ENCODE data around the gene MIA3.

DNA sequence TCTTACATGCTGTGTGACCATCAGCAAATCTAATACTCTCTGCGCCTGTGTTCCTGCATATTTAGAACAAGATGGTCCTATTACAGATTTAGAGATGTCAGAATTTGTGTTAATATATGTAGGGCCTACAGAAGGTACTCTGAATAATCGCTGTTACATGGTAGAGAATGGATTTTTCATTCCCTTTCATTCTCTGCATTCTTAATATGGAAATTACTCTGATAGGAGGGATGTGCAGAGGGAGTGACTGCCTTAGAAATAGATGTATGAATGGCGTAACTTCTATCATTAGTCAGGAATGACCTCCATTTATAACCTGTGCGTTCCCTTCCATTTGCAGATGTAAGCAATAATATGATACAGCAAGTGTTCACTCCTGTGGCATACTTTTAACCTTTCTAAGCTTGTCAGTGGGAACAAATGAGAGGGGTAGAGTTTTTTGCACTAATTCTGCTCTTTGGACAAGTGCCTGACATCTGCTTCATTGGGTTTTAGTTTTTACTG lies 45.6 kb downstream of the MIA3 start:
- TF ChIP-seq, protein P1, sequence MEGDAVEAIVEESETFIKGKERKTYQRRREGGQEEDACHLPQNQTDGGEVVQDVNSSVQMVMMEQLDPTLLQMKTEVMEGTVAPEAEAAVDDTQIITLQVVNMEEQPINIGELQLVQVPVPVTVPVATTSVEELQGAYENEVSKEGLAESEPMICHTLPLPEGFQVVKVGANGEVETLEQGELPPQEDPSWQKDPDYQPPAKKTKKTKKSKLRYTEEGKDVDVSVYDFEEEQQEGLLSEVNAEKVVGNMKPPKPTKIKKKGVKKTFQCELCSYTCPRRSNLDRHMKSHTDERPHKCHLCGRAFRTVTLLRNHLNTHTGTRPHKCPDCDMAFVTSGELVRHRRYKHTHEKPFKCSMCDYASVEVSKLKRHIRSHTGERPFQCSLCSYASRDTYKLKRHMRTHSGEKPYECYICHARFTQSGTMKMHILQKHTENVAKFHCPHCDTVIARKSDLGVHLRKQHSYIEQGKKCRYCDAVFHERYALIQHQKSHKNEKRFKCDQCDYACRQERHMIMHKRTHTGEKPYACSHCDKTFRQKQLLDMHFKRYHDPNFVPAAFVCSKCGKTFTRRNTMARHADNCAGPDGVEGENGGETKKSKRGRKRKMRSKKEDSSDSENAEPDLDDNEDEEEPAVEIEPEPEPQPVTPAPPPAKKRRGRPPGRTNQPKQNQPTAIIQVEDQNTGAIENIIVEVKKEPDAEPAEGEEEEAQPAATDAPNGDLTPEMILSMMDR (conservative IDR thresholded peaks at IDR 0.05; ENCODE audit: low read depth, low read length): no peak
- TF ChIP-seq MAZ (IDR thresholded peaks at IDR 0.05; ENCODE audit: borderline replicate concordance, low read depth, low read length): no peak
- TF ChIP-seq RAD21 (IDR thresholded peaks at IDR 0.05; ENCODE audit: low read length): no peak
- no peak for TF ChIP-seq MAFK (IDR thresholded peaks at IDR 0.05; ENCODE audit: low read depth, low read length)
- no peak for TF ChIP-seq RFX5 (IDR thresholded peaks at IDR 0.05; ENCODE audit: low read depth, low read length)
- no peak for TF ChIP-seq POLR2A (IDR thresholded peaks at IDR 0.05; ENCODE audit: low read depth, low read length)
- TF ChIP-seq, protein P2, sequence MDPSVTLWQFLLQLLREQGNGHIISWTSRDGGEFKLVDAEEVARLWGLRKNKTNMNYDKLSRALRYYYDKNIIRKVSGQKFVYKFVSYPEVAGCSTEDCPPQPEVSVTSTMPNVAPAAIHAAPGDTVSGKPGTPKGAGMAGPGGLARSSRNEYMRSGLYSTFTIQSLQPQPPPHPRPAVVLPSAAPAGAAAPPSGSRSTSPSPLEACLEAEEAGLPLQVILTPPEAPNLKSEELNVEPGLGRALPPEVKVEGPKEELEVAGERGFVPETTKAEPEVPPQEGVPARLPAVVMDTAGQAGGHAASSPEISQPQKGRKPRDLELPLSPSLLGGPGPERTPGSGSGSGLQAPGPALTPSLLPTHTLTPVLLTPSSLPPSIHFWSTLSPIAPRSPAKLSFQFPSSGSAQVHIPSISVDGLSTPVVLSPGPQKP (IDR thresholded peaks at IDR 0.05; ENCODE audit: borderline replicate concordance, low read depth, low read length): no peak
- TF ChIP-seq SMC3 (IDR thresholded peaks at IDR 0.05; ENCODE audit: low read depth, low read length): no peak
- TF ChIP-seq, protein P3, sequence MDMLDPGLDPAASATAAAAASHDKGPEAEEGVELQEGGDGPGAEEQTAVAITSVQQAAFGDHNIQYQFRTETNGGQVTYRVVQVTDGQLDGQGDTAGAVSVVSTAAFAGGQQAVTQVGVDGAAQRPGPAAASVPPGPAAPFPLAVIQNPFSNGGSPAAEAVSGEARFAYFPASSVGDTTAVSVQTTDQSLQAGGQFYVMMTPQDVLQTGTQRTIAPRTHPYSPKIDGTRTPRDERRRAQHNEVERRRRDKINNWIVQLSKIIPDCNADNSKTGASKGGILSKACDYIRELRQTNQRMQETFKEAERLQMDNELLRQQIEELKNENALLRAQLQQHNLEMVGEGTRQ (IDR thresholded peaks at IDR 0.05; ENCODE audit: low read depth, low read length): no peak
